Left ventricle myocardium inferior (tissue), 1 donor: ENCODE data around the gene RAPGEF6. TPM values are rescaled to one million over a fixed set of nuclear protein-coding genes. Genes with fewer than 3 reads are reported as not detected.

ENCODE experiments used
- DNase-seq: peaks from one replicate; pipeline ENCODE4 v3.0.0-alpha.2; 2020
- H3K27ac ChIP-seq: fragments of 200-600 bp; replicated peaks from 2 replicates; pipeline ENCODE4 v1.8.0; 2021
- H3K27me3 ChIP-seq: fragments of 200-600 bp; 2 replicates; pipeline ENCODE4 v1.8.0; 2021; ENCODE audit warnings: low read depth
- H3K36me3 ChIP-seq: fragments of 200-600 bp; 2 replicates; pipeline ENCODE4 v1.8.0; 2021
- H3K4me1 ChIP-seq: fragments of 200-600 bp; 2 replicates; pipeline ENCODE4 v1.8.0; 2021
- H3K4me3 ChIP-seq: fragments of 200-600 bp; 2 replicates; pipeline ENCODE4 v1.8.0; 2021; ENCODE audit warnings: mild to moderate bottlenecking, moderate library complexity
- H3K9me3 ChIP-seq: fragments of 200-600 bp; replicated peaks from 2 replicates; pipeline ENCODE4 v1.8.0; 2021
- intact Hi-C: fragments of 100-400 bp; cut with micrococcal nuclease; formaldehyde crosslinking; loops from one replicate; pipeline ENCODE4 v1.11.0; 2022
- total RNA-seq: library from RNA; stranded (reverse); fragmentation: NEBNext Ultra II Directional; extraction: Animal tissue kit (Norgen Biotek cat#: 25700); gene quantifications from one replicate; pipeline ENCODE4 v1.2.1, GENCODE V29; 2021
- TF ChIP-seq, protein P1 (sequence below): fragments of 200-600 bp; IDR thresholded peaks from 2 replicates; pipeline ENCODE4 v1.8.0; 2021; ENCODE audit warnings: antibody characterized with exemption, mild to moderate bottlenecking, borderline replicate concordance
- donor health status: DM: no; HTN: yes; CAD: no; lungs with severe emphysema.

Gene RAPGEF6
- total RNA-seq, 1 donor from 2014 or later = 9.6 TPM

DNA sequence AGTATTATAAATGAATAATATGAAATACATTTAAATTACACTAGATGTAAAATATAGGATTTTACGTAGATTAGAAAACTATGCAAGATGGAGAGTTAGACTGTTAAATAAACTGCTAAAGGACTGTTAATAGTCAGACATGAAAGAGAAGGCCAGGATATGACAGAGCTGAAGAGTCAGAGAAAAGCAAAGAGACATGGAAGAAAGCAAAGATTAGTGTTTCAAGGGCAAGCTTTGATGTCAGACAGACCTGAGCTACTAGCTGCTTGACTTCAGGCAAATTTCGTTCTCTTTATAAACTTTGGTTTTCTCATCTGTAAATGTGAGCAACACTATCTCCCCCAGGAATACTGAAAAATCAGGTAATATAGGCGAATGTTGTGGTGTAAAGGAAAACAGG, 161.3 kb downstream of the RAPGEF6 start:
- TF ChIP-seq, protein P1, sequence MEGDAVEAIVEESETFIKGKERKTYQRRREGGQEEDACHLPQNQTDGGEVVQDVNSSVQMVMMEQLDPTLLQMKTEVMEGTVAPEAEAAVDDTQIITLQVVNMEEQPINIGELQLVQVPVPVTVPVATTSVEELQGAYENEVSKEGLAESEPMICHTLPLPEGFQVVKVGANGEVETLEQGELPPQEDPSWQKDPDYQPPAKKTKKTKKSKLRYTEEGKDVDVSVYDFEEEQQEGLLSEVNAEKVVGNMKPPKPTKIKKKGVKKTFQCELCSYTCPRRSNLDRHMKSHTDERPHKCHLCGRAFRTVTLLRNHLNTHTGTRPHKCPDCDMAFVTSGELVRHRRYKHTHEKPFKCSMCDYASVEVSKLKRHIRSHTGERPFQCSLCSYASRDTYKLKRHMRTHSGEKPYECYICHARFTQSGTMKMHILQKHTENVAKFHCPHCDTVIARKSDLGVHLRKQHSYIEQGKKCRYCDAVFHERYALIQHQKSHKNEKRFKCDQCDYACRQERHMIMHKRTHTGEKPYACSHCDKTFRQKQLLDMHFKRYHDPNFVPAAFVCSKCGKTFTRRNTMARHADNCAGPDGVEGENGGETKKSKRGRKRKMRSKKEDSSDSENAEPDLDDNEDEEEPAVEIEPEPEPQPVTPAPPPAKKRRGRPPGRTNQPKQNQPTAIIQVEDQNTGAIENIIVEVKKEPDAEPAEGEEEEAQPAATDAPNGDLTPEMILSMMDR = no peak
- H3K36me3 ChIP-seq = peaks cover 6% of the 10 kb centered on the region
- no peak overlapping the region for H3K4me3 ChIP-seq

DNA sequence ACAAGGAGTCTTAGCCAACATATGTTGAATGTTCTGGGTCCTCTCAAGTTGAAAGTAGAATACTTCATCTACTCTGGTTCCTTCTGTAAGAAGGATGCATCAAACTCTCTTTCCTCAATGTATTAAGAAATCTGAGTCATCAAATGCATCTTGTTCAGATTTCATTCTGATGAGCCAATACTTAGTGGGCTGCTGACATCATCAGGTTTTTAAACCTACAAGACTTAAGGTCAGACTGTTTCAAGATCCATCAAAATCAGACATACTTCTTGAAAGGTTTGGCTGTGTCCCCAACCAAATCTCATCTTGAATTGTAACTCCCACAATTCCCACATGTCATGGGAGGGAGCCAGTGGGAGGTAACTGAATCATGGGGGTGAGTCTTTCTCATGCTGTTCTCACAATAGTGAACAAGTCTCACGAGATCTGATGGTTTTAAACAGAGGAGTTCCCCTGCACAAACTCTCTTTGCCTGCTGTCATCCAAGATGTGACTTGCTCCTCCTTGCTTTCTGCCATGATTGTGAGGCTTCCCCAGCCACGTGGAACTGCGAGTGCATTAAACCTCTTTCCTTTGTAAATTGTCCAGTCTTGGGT, 168.8 kb downstream of the RAPGEF6 start:
- H3K27ac ChIP-seq = no peak overlapping the region
- no peak overlapping the region for H3K4me3 ChIP-seq
- peaks cover 22% of the 10 kb centered on the region for H3K36me3 ChIP-seq
- no peaks in the 10 kb centered on the region for H3K27me3 ChIP-seq
- intact Hi-C loops = no loop called here
- TF ChIP-seq, protein P1 = no peak
- peaks cover under 1% of the 10 kb centered on the region for H3K4me1 ChIP-seq
- DNase-seq = no peak
- H3K9me3 ChIP-seq = no peaks in the 10 kb centered on the region

More for the DNA sequence above, 161.3 kb downstream of the RAPGEF6 start:
- Histone ChIP-seq H3K27me3 (no peaks in the 10 kb centered on the region), H3K27ac (no peak overlapping the region), H3K4me1 (no peaks in the 10 kb centered on the region), H3K9me3 (no peaks in the 10 kb centered on the region)
- intact Hi-C loops = no loop called here
- no peak for DNase-seq

DNA sequence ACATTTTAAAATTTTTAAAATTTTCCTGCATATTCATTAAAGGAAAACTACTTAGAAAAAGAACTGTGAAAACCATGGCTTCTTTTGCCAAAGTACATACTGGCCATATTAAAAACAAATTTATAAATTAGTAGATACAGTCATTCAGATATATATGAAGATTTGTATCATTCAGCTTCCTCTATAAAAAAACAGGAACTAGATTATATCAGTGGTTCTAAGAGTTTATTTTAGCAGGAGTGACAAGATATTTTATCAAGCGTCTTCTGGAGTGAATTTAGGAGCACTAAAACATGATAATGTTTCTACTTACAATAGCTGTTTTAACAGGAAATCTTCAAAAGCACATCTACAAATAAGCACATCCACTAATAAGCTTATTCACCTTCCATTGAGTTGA, 171.4 kb downstream of the RAPGEF6 start:
- Histone ChIP-seq H3K9me3 (no peaks in the 10 kb centered on the region), H3K4me1 (peaks cover 13% of the 10 kb centered on the region), H3K27ac (no peak overlapping the region), H3K4me3 (no peak overlapping the region), H3K36me3 (peaks cover 21% of the 10 kb centered on the region), H3K27me3 (no peaks in the 10 kb centered on the region)
- no peak for DNase-seq
- intact Hi-C loops = no loop called here
- TF ChIP-seq, protein P1 = no peak

DNA sequence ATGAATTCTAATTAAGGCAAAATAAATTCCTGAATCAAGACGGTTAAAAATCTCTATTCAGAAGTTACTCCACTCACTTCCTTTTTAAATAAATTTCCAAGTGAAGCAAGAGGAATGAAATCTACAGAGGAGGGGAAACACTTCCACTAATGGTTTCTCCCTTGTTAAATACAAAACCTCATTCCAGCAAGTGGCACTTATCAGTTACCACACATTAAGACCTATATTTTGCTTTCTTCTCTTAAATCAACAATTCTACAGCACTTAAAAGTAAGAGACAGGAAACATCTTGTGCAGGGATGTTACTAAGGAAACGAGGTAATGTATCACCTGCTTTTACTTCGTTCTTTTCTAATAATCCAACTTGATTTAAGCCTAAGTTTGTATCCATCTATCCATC, 172.6 kb downstream of the RAPGEF6 start:
- TF ChIP-seq, protein P1 = no peak
- Histone ChIP-seq H3K27ac (no peak overlapping the region), H3K27me3 (no peaks in the 10 kb centered on the region), H3K9me3 (no peaks in the 10 kb centered on the region), H3K4me1 (peaks cover 14% of the 10 kb centered on the region), H3K4me3 (no peak overlapping the region), H3K36me3 (peaks cover 16% of the 10 kb centered on the region)
- no peak for DNase-seq
- intact Hi-C loops = no loop called here

DNA sequence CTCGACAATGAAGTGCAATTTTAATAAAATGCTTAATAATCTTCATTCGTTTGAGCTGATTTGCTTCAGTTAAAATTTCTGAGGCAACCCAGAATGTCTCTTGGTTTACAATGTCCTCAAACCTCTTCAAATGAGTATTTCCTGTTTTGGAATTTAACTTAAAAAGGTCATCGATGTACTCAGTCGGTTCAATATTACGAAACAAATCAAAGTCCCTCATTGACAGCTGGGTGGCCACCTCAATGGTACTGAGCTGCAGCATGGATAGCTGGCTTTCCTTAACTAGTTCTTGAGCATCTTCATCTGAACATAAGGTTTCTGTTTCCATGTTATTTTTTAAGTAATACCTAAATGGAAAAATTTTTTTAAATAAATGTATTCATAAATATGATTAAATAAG, 173.3 kb downstream of the RAPGEF6 start:
- Histone ChIP-seq H3K27me3 (no peaks in the 10 kb centered on the region), H3K4me3 (no peak overlapping the region), H3K9me3 (no peaks in the 10 kb centered on the region), H3K4me1 (peaks cover 21% of the 10 kb centered on the region), H3K27ac (no peak overlapping the region), H3K36me3 (peaks cover 11% of the 10 kb centered on the region)
- TF ChIP-seq, protein P1 = no peak
- DNase-seq = no peak
- intact Hi-C loops = no loop called here
